Limb (tissue), 2 donors: ENCODE measurements around the gene STX1B.
A peak's percentile ranks its signal among the peaks of the same experiment; 100 is the strongest.

ENCODE experiments used
- DNase-seq, 2 donors: peaks; one replicate each; pipeline ENCODE4 v3.0.0-alpha.2; 2016; ENCODE audit errors: extremely low spot score in 2 of 2

The STX1B gene

GRCh38 chr16:30996324-30996984 lies 14.0 kb downstream of the STX1B start:
- peak in 1 of 2 donors; percentile 47 for DNase-seq

- DNase-seq, result no peak
These were observed 14.5 kb downstream of the STX1B start for GRCh38 chr16:30995927-30996323.

GRCh38 chr16:30992931-30993816 lies 17.3 kb downstream of the STX1B start:
- DNase-seq, result no peak

- no peak for DNase-seq
These were observed 18.1 kb downstream of the STX1B start for GRCh38 chr16:30992276-30992780.

GRCh38 chr16:30991052-30991451 lies 19.4 kb downstream of the STX1B start:
- no peak for DNase-seq

GRCh38 chr16:30990105-30990504 lies 20.3 kb downstream of the STX1B start:
- DNase-seq, result no peak

- no peak for DNase-seq
These were observed 20.9 kb downstream of the STX1B start for GRCh38 chr16:30989469-30990047.

DNA sequence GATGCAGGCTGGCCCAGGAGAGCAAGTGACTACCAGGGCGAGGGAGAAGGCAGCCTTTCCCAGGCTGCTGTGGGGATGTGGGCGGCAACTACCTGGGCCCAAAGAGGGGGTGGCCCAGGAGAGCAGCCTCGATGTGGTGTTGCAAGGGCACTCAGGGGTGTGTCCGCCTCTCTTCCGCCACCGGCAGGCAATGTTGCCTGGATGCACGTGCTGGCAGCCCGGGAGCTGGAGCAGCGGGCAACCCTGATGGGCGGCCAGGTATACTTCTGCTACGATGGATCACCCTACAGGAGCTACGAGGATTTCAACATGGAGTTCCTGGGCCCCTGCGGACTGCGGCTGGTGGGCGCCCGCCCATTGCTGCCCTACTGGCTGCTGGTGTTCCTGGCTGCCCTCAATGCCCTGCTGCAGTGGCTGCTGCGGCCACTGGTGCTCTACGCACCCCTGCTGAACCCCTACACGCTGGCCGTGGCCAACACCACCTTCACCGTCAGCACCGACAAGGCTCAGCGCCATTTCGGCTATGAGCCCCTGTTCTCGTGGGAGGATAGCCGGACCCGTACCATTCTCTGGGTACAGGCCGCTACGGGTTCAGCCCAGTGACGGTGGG lies 22.8 kb downstream of the STX1B start:
- DNase-seq, result no peak

DNA sequence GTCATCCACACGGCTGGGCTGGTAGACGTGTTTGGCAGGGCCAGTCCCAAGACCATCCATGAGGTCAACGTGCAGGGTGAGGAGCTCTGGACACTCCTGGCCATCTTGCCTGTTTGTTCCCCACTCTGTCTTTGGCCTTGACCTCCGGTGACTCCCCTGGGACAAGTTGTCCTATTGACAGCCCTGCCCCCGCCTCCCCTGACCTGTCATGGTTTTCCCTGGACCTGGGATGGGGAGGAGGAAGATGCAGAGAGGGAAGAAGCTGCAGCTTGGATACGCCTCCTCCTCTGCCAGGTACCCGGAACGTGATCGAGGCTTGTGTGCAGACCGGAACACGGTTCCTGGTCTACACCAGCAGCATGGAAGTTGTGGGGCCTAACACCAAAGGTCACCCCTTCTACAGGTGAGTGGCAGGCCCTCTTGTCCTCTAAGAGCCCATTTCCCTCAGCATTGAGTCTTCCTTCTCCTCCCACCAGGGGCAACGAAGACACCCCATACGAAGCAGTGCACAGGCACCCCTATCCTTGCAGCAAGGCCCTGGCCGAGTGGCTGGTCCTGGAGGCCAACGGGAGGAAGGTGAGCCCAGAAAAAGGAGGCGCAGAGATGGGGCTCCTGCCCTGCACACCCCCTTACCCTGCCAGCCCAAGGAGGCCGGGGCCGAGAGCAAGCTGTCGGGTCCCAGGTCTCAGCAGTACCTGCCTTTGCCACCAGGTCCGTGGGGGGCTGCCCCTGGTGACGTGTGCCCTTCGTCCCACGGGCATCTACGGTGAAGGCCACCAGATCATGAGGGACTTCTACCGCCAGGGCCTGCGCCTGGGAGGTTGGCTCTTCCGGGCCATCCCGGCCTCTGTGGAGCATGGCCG lies 24.1 kb downstream of the STX1B start:
- no peak for DNase-seq

DNA sequence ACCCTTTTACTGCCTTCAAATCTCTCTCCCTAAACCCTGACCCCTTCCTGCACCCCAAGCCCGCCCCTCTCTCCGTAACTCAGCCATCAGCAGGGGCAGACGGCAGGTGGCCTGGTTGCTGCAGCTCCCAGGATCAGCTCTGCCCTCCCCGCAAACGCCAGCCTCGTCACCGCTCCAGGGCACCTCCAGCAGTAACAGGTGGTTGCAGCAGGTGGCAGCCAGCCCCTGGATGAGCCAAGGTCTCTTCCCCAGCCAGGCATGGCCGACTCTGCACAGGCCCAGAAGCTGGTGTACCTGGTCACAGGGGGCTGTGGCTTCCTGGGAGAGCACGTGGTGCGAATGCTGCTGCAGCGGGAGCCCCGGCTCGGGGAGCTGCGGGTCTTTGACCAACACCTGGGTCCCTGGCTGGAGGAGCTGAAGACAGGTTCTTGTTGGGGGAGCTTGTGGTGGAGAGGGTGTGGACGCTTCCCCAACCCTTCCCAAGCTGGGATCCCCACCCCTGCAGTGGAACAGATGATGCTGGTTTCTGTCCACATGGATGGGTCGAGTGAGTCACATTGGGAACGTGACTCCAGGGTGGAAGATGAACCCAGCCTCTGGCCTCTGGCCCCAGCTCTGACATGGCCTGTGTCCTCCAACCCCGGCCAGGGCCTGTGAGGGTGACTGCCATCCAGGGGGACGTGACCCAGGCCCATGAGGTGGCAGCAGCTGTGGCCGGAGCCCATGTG lies 24.9 kb downstream of the STX1B start:
- no peak for DNase-seq

DNA sequence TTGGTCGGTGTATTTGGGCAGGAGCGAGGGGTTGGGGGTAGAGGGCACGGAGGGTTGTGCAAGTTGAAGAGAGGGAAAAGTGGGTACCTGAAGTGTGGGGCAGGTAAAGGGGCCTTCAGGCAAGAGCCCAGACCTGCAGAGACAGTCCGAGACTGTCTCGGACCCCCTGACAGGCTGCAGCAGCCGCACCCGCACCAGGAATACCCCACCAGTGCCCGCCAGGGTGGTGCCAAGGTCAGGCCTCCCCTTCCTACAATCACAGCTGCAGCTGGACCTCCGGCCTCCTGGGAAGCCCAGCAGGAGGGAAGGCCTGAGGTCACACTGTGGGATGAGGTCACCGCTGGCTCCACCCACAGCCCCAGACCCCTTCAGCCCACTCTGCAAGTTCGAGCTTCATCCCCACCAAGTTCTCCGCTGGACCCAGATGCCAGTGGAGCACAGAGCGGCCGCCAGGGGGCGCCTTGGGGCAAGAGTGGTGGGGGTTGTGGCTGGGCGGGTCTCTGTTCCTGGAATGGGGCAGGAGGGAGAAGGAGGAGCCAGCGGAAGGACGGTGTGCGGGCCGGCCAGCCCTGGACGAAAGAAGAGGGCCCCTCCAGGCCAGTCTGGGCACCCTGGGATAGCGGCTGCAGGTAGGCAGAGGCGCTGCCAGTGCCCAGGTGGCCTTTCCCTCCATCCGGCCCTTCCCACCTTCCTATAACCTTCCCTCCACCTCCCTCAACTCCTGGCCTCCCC lies 25.6 kb downstream of the STX1B start, which contains the start of gene HSD3B7:
TSS of gene HSD3B7 (plus strand) at position 539 of the 732 bp plus-strand sequence. CDS start 452 bp downstream, outside the sequence.
- peak; percentile 89 to 94 for DNase-seq

GRCh38 chr16:30983898-30984610 lies 26.4 kb downstream of the STX1B start:
- no peak for DNase-seq

GRCh38 chr16:30983289-30983889 lies 27.0 kb downstream of the STX1B start:
- DNase-seq, result no peak

GRCh38 chr16:30982548-30983288 lies 27.7 kb downstream of the STX1B start:
- DNase-seq, result no peak

DNA sequence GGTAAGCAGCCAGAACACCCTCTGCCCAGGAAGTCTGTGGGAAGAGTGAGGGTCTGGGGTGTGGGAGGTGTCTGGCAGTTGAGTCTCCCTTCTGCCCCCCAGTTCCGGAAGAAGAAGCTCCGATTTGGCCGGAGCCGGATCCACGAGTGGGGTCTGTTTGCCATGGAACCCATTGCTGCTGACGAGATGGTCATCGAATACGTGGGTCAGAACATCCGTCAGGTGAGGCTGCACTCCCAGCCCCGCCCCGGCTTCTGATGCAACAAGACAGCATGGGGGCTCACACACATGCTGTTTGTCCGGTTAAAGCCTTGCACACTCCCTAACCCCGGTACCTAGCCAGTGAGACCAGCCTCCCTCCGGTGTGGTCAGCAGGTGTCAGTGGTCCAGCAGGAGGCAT lies 29.5 kb downstream of the STX1B start:
- DNase-seq, result no peak

DNA sequence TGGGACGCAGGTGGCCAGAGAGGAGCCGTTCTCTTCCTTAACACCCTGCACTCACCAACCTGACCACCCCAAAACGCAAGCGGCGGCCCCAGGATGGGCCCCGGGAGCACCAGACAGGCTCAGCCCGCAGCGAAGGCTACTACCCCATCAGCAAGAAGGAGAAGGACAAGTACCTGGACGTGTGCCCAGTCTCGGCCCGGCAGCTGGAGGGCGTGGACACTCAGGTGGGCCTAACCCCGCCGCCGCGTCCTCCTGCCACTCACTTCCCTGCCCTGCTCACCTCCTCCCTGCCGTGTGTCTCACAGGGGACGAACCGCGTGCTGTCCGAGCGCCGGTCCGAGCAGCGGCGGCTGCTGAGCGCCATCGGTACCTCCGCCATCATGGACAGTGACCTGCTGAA lies 30.0 kb downstream of the STX1B start:
- no peak for DNase-seq

DNA sequence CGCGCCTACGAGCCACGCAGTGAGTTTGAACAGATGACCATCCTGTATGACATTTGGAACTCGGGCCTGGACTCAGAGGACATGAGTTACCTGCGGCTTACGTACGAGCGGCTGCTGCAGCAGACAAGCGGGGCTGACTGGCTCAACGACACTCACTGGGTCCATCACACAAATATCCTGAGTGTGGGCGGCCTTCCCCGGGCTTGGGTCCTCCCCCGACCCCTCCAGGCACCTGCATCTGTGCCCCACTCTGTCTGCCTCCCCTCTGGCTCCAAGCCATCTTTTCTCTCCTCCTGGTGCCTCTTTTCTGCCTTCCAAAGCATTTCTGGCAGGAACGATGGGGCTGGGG lies 30.4 kb downstream of the STX1B start:
- DNase-seq, result no peak
